Neural progenitor cell (in vitro differentiated cells): ENCODE data around the gene DCUN1D3.

Source experiments
- CTCF ChIP-seq: fragments of 200-600 bp; sonication (generic); IDR thresholded peaks from 2 replicates; pipeline ENCODE4 v1.5.1; 2017; ENCODE audit warnings: antibody characterized with exemption, mild to moderate bottlenecking
- EZH2 ChIP-seq: fragments of 200-600 bp; sonication (generic); IDR thresholded peaks from 2 replicates; pipeline ENCODE4 v1.6.1; 2017; ENCODE audit warnings: antibody characterized with exemption, mild to moderate bottlenecking, moderate library complexity
- EZH2phosphoT487 ChIP-seq: fragments of 200-600 bp; sonication (generic); IDR thresholded peaks from 2 replicates; pipeline ENCODE4 v1.6.1; 2017; ENCODE audit warnings: antibody characterized with exemption

GRCh38 chr16:20833086-20833485, 67.1 kb downstream of the DCUN1D3 start:
- TF ChIP-seq CTCF (no peak), EZH2 (no peak), EZH2phosphoT487 (no peak)
